H1 (cell line): Measurements from ENCODE around the gene DHRS1. TPM values are rescaled to one million over a fixed set of nuclear protein-coding genes. Genes with fewer than 3 reads are reported as not detected.

ENCODE experiments used
- CTCF ChIA-PET: fragments of 300-600 bp; sonication (Branson Sonifier 250); formaldehyde crosslinking; loops from one replicate; lab custom pipeline; 2021; ENCODE audit not compliant: partially characterized antibody; lab: Charles Lee
- POLR2A ChIA-PET: fragments of 300-600 bp; sonication (Branson Sonifier 250); formaldehyde crosslinking; loops from one replicate; lab custom pipeline; 2021; ENCODE audit warnings: inconsistent platforms; ENCODE audit not compliant: partially characterized antibody; lab: Charles Lee
- DNase-seq, 2 experiments: peaks; one replicate each; pipeline versions ENCODE4 v3.0.0 to v3.0.0-alpha.2; 2010 to 2022; ENCODE audit warnings: low spot score in 2 of 2, low read depth in 1 of 2, mixed read lengths in 1 of 2
- FAIRE-seq: peaks from 2 replicates; lab custom pipeline; 2011; peaks lifted over from hg19 to GRCh38; lab: Jason Lieb, UNC
- H2AFZ ChIP-seq: 2 replicates; pipeline ENCODE4 v1.8.1; 2012; ENCODE audit warnings: low read length, inconsistent platforms
- H2AK5ac ChIP-seq: 2 replicates; pipeline ENCODE4 v1.6.1; 2013; ENCODE audit warnings: low read depth, low read length
- H2BK120ac ChIP-seq: replicated peaks from 2 replicates; pipeline ENCODE3; 2013; ENCODE audit warnings: low read depth, low read length, inconsistent platforms
- H2BK12ac ChIP-seq: 2 replicates; pipeline ENCODE4 v1.6.1; 2013; ENCODE audit warnings: low read depth, low read length
- H2BK15ac ChIP-seq: 2 replicates; pipeline ENCODE4 v1.6.1; 2013; ENCODE audit warnings: low read length
- H2BK20ac ChIP-seq: 2 replicates; pipeline ENCODE4 v1.6.1; 2013; ENCODE audit warnings: low read length
- H2BK5ac ChIP-seq: 2 replicates; pipeline ENCODE4 v1.6.1; 2013; ENCODE audit warnings: low read depth, low read length
- H3K14ac ChIP-seq: 2 replicates; pipeline ENCODE4 v1.6.1; 2013; ENCODE audit warnings: inconsistent platforms; ENCODE audit not compliant: insufficient read length
- H3K18ac ChIP-seq: 2 replicates; pipeline ENCODE4 v1.6.1; 2013; ENCODE audit warnings: low read length; ENCODE audit errors: extremely low read depth
- H3K23ac ChIP-seq: 2 replicates; pipeline ENCODE4 v1.6.1; 2013; ENCODE audit warnings: inconsistent platforms; ENCODE audit not compliant: insufficient read length
- H3K23me2 ChIP-seq: 2 replicates; pipeline ENCODE4 v1.6.1; 2013; ENCODE audit warnings: low read depth, low read length
- H3K27ac ChIP-seq: 2 replicates; pipeline ENCODE4 v1.6.1; 2011; ENCODE audit warnings: low read depth, low read length, inconsistent platforms
- H3K27me3 ChIP-seq, 4 experiments: replicated peaks in 1 of 4; 1 replicate in 1 of 4; 2 replicates in 3 of 4; pipeline versions ENCODE4 v1.6.1 to v1.8.1; 2011 to 2013; ENCODE audit warnings: low read length in 3 of 4, mild to moderate bottlenecking in 3 of 4, inconsistent platforms in 2 of 4, mixed read lengths in 2 of 4, moderate library complexity in 1 of 4; ENCODE audit not compliant: control insufficient read depth in 3 of 4, insufficient read depth in 3 of 4; ENCODE audit errors: extremely low read depth in 1 of 4
- H3K36me3 ChIP-seq, 4 experiments: 2 replicates each; pipeline versions ENCODE4 v1.6.1 to v1.8.1; 2011 to 2013; ENCODE audit warnings: mild to moderate bottlenecking in 4 of 4, low read length in 3 of 4, moderate library complexity in 2 of 4, control low read depth in 1 of 4, inconsistent platforms in 1 of 4; ENCODE audit not compliant: insufficient read depth in 4 of 4, control insufficient read depth in 2 of 4
- H3K4ac ChIP-seq: replicated peaks from 2 replicates; pipeline ENCODE3; 2013; ENCODE audit warnings: low read length, low read depth, mixed read lengths, inconsistent platforms; ENCODE audit not compliant: insufficient read length
- H3K4me1 ChIP-seq, 4 experiments: replicated peaks in 1 of 4; 1 replicate in 1 of 4; 2 replicates in 3 of 4; pipeline versions ENCODE4 v1.6.1 to v1.8.1; 2011 to 2013; ENCODE audit warnings: low read length in 3 of 4, inconsistent platforms in 2 of 4, mixed read lengths in 1 of 4; ENCODE audit not compliant: insufficient read depth in 4 of 4, control insufficient read depth in 3 of 4
- H3K4me2 ChIP-seq, 2 experiments: 2 replicates each; pipeline versions ENCODE4 v1.6.1 to v1.8.1; 2011 to 2013; ENCODE audit warnings: low read depth in 2 of 2, low read length in 2 of 2, control low read depth in 1 of 2, inconsistent platforms in 1 of 2, mild to moderate bottlenecking in 1 of 2; ENCODE audit not compliant: insufficient read depth in 1 of 2
- H3K4me3 ChIP-seq, 4 experiments: fragments of 200-600, 300-600 bp in 1 of 4; sonication (generic), shearing (Covaris generic), sonication (Bioruptor Twin) in 1 of 4; 2 replicates each; pipeline versions ENCODE4 v1.5.1 to v1.8.1; 2011 to 2016; ENCODE audit warnings: low read length in 4 of 4, low read depth in 3 of 4, control low read depth in 2 of 4, inconsistent platforms in 2 of 4, mild to moderate bottlenecking in 2 of 4, mixed read lengths in 1 of 4, moderate library complexity in 1 of 4; ENCODE audit not compliant: insufficient read depth in 2 of 4; ENCODE audit errors: extremely low read depth in 1 of 4
- H3K56ac ChIP-seq: replicated peaks from 2 replicates; pipeline ENCODE3; 2013; ENCODE audit warnings: low read depth, mild to moderate bottlenecking, mixed read lengths, low read length, inconsistent platforms; ENCODE audit not compliant: insufficient read length
- H3K79me1 ChIP-seq: 2 replicates; pipeline ENCODE4 v1.6.1; 2013; ENCODE audit warnings: low read depth, low read length, control low read depth
- H3K79me2 ChIP-seq, 2 experiments: 2 replicates each; pipeline versions ENCODE4 v1.6.1 to v1.8.1; 2012 to 2013; ENCODE audit warnings: low read length in 2 of 2, mild to moderate bottlenecking in 2 of 2, inconsistent platforms in 1 of 2; ENCODE audit not compliant: insufficient read depth in 2 of 2, control insufficient read depth in 1 of 2
- H3K9ac ChIP-seq, 4 experiments: replicated peaks in 1 of 4; 1 replicate in 1 of 4; 2 replicates in 3 of 4; pipeline versions ENCODE4 v1.6.1 to v1.8.1; 2011 to 2013; ENCODE audit warnings: low read depth in 3 of 4, low read length in 3 of 4, control low read depth in 2 of 4, mild to moderate bottlenecking in 2 of 4, moderate library complexity in 2 of 4, inconsistent platforms in 1 of 4; ENCODE audit errors: extremely low read depth in 1 of 4
- H3K9me3 ChIP-seq, 2 experiments: 2 replicates each; pipeline versions ENCODE4 v1.6.1 to v1.8.1; 2012 to 2013; ENCODE audit warnings: mild to moderate bottlenecking in 2 of 2, moderate library complexity in 2 of 2, control low read depth in 1 of 2, inconsistent platforms in 1 of 2, low read depth in 1 of 2, low read length in 1 of 2, mixed read lengths in 1 of 2; ENCODE audit not compliant: insufficient read depth in 2 of 2
- H4K20me1 ChIP-seq, 2 experiments: replicated peaks in 1 of 2; 2 replicates each; pipeline versions ENCODE3 to v1.8.1; 2011 to 2013; ENCODE audit warnings: inconsistent platforms in 2 of 2, low read length in 2 of 2, mild to moderate bottlenecking in 1 of 2; ENCODE audit not compliant: insufficient read depth in 2 of 2, control insufficient read depth in 1 of 2
- H4K5ac ChIP-seq: 2 replicates; pipeline ENCODE4 v1.6.1; 2013; ENCODE audit warnings: low read length, low read depth, mixed read lengths, inconsistent platforms; ENCODE audit not compliant: insufficient read length
- H4K8ac ChIP-seq: 2 replicates; pipeline ENCODE4 v1.8.0; 2013; ENCODE audit warnings: mild to moderate bottlenecking, moderate library complexity, low read length, inconsistent platforms; ENCODE audit not compliant: insufficient read depth; ENCODE audit errors: extremely low read depth
- H4K91ac ChIP-seq: replicated peaks from 2 replicates; pipeline ENCODE3; 2013; ENCODE audit warnings: low read length, mixed read lengths, inconsistent platforms; ENCODE audit not compliant: insufficient read length
- ASH2L ChIP-seq: fragments of 200-600, 300-600 bp; sonication (generic); IDR thresholded peaks from one replicate; pipeline ENCODE4 v1.7.1; 2017; ENCODE audit warnings: low read length
- CEBPB ChIP-seq: IDR thresholded peaks from 2 replicates; pipeline ENCODE4 v1.6.1; 2012; ENCODE audit warnings: low read depth, low read length
- NANOG ChIP-seq: IDR thresholded peaks from 2 replicates; pipeline ENCODE4 v1.6.1; 2011; ENCODE audit warnings: low read length, low read depth, mild to moderate bottlenecking, inconsistent platforms; ENCODE audit not compliant: insufficient read depth, poor library complexity, severe bottlenecking
- PHF8 ChIP-seq: fragments of 200-600 bp; sonication (generic); conservative IDR thresholded peaks from 2 replicates; pipeline ENCODE4 v1.7.1; 2012; ENCODE audit warnings: low read depth, mild to moderate bottlenecking, inconsistent platforms, low read length, moderate library complexity
- SIN3A ChIP-seq, 2 experiments: IDR thresholded peaks in 1 of 2; conservative IDR thresholded peaks in 1 of 2; 2 replicates each; pipeline ENCODE4 v1.6.1; 2011 to 2012; ENCODE audit warnings: low read length in 2 of 2, improper control_type of control experiment in 1 of 2, low read depth in 1 of 2, mild to moderate bottlenecking in 1 of 2
- SIRT6 ChIP-seq: IDR thresholded peaks from one replicate; pipeline ENCODE4 v1.7.1; 2012; ENCODE audit warnings: low read length, inconsistent platforms
- SP1 ChIP-seq: IDR thresholded peaks from 2 replicates; pipeline ENCODE4 v1.6.1; 2011; ENCODE audit warnings: low read depth, low read length
- TCF12 ChIP-seq: IDR thresholded peaks from 2 replicates; pipeline ENCODE4 v1.6.1; 2011; ENCODE audit warnings: low read depth, mild to moderate bottlenecking, low read length
- WGBS, 2 experiments: shearing (Covaris generic) in 1 of 2; methylation state at CpG; one replicate each; pipeline versions ENCODE4 v1.1.6 to v1.1.7; 2013 to 2015; ENCODE audit warnings: low lambda C conversion rate in 2 of 2, mixed read lengths in 2 of 2, inconsistent platforms in 1 of 2, low coverage in 1 of 2, missing lambda C conversion rate in 1 of 2; ENCODE audit not compliant: insufficient replicate concordance in 2 of 2, insufficient coverage in 1 of 2, insufficient read length in 1 of 2; ENCODE audit errors: extremely low coverage in 1 of 2, missing lambda C conversion rate in 1 of 2; 5-methylcytosine and 5-hydroxymethylcytosine counted together
- polyA plus RNA-seq, 7 experiments: library from polyadenylated mRNA; depleted of rRNA in 3 of 7; stranded (reverse) in 5 of 7; unstranded in 2 of 7; fragments of >200 nt in 5 of 7; fragments of 200-250 nt in 2 of 7; gene quantifications; 1 replicate in 5 of 7; 2 replicates in 1 of 7; 4 replicates in 1 of 7; pipeline versions ENCODE4 v1.2.1 to v1.2.3, GENCODE V29; 2011 to 2013; ENCODE audit warnings: missing spikeins in 2 of 7, mixed read lengths in 2 of 7
- total RNA-seq: library from RNA; stranded (reverse); fragmentation: NEBNext Ultra II Directional; extraction: Animal tissue kit (Norgen Biotek cat#: 25700); gene quantifications from 2 replicates; pipeline ENCODE4 v1.2.1, GENCODE V29; 2021

The DHRS1 gene
- total and polyA plus RNA-seq, 2 of the 8 experiments (the other 6 are each of a cell fraction or from before 2014, with no cell fraction given) = 8.8 to 31.7 TPM

DNA sequence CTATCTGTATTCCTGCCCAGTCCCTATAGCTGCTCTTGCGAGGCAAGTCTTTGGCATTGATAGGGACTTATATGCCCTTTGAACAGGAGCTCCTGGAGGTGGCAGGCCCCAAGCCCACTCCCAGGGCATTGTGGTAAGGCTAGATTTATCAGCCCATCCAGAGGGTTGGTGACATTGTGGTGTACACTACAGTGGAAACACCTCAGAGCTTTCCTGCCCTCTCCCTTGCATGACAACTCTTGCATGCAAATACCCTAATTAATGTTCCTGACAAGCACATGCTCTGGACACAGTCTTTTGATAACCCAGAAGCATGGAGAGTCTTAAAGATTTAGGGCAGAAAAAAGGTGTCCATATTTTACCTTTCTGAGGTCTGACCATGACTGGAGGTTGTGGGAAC, 41.0 kb upstream of the DHRS1 start:
- H3K4me1 ChIP-seq = peaks cover 0 to 5% (median 0%) of the 10 kb centered on the region in 4 experiments; a peak in 2 of 7 replicates

More for the DNA sequence above, 41.0 kb upstream of the DHRS1 start:
- Histone ChIP-seq H4K5ac (no peak overlapping the region), H3K18ac (no peak overlapping the region), H3K14ac (no peak overlapping the region), H3K56ac (no peak overlapping the region), H4K91ac (no peak overlapping the region), H2BK5ac (no peak overlapping the region), H4K20me1 (no peaks in the 10 kb centered on the region), H3K79me1 (no peaks in the 10 kb centered on the region), H2AFZ (no peak overlapping the region), H3K79me2 (no peaks in the 10 kb centered on the region), H3K4me3 (no peak overlapping the region), H3K23ac (no peak overlapping the region), H3K9me3 (no peaks in the 10 kb centered on the region), H3K9ac (no peak overlapping the region), H2BK15ac (no peak overlapping the region), H3K36me3 (no peaks in the 10 kb centered on the region), H2AK5ac (no peak overlapping the region), H4K8ac (no peak overlapping the region), H3K4ac (no peak overlapping the region), H3K23me2 (peaks cover 8% of the 10 kb centered on the region; the same call in 1 of the 2 replicates), H3K27ac (no peak overlapping the region), H3K27me3 (peaks cover 42 to 63% (median 61%) of the 10 kb centered on the region in 4 experiments), H3K4me2 (no peak overlapping the region; a peak in 1 of 4 replicates), H2BK20ac (no peak overlapping the region), H2BK12ac (no peak overlapping the region), H2BK120ac (no peak overlapping the region)
- TF ChIP-seq SP1 (no peak), PHF8 (no peak), ASH2L (no peak), CEBPB (no peak), SIRT6 (no peak), TCF12 (no peak), NANOG (no peak), SIN3A (conservative IDR thresholded peaks at IDR 0.05 in 1 of 2, IDR thresholded peaks at IDR 0.05 in 1 of 2; ENCODE audit: low read depth in 1 of 2, low read length in 2 of 2) (no peak)
- DNase-seq (no peak), FAIRE-seq (no peak)
- WGBS, 2 experiments = 73% methylated on average over 1 of the region's 1 CpG; no CpG with 5 or more reads in 1 of the 2 experiments
- ChIA-PET CTCF (interaction anchor here (0.6 to 27.8 kb wide), 9 partner anchors 11 to 469 kb away, joined by 3 to 664 read pairs (median 6); partner anchors contain the start of genes CBLN3, KHNYN and NFATC4), POLR2A (interaction anchor here (0.6 to 1.8 kb wide), 4 partner anchors 26 to 96 kb away, joined by 3 to 6 read pairs (median 4); partner anchors contain the start of genes CBLN3 and KHNYN)
